Measurements from ENCODE around the gene EDN2.
A peak's percentile ranks its signal among the peaks of the same experiment; 100 is the strongest.

The EDN2 gene

DNA sequence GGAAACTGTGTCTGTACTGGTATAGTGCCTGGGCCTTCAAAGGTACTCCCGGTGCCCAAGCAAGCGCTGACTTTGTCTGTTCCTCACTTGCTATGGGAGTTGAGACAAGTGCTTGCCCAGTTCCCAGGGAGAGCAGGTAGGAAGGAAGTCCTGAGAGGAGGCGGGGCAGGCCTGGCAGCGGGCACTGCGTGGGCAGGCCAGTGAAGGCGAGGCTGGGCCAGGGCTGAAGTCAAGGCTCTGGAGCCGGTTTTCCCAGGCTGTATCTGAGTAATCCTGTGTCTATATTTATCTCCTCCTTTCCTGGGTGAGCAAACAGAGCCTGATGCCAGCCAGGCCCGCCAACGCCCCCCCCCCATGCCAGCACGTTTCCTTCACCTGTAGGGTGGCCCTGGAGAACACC lies 15.9 kb upstream of the EDN2 start:
- CTCF ChIA-PET = interaction anchor here (1.0 to 3.4 kb wide), 2 partner anchors 13 to 16 kb away, joined by 3 to 13 read pairs; no protein-coding TSS in a partner anchor
- H3K36me3 ChIP-seq (ENCODE audit: control insufficient read depth in 2 of 2, insufficient read depth in 1 of 2, low read length in 2 of 2) = no peaks in the 10 kb centered on the region
- H3K4me1 ChIP-seq (ENCODE audit: control insufficient read depth, insufficient read depth, low read length) = peaks cover 2% of the 10 kb centered on the region
- TF ChIP-seq ZFHX2 (tag by site-specific recombination; conservative IDR thresholded peaks at IDR 0.05) (0 out of 2 replicates have a peak, but pooled peaks have one; percentile 11), ZNF596 (tag by site-specific recombination; IDR thresholded peaks at IDR 0.05) (no peak), HOXD13 (CRISPR knock-in tag; IDR thresholded peaks at IDR 0.05; ENCODE audit: borderline replicate concordance) (no peak)
- POLR2A ChIA-PET = no interaction called here
- no peak overlapping the region for H3K27ac ChIP-seq (ENCODE audit: extremely low read depth, low read depth, low read length)
- H3K4me3 ChIP-seq (ENCODE audit: low read depth, low read length) = no peak overlapping the region
- H3K9me3 ChIP-seq (ENCODE audit: control insufficient read depth, insufficient read depth, low read depth, low read length) = no peaks in the 10 kb centered on the region

DNA sequence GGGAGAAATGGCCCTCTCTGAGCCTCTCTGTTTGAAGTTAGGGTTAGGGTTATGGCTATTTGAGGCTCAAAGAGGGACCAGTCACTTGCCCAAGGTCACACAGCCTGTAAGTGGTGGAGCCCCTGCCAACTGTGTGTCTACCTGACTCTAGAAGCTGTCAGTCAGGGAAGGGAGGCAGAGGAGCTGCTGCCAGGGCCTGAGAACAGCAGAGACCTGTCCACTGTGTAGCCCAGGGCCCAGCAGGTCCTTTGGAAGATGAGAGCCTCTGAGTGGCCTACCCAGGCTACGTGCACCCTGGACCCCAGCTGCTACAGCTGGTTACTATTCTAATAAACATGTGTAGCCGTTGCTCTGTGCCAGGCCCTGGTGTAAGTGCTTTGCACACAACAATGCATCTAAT lies 15.1 kb upstream of the EDN2 start:
- ChIA-PET POLR2A (no interaction called here), CTCF (interaction anchor here (0.9 to 3.4 kb wide), 5 partner anchors 13 to 54 kb away, joined by 3 to 13 read pairs (median 4); no protein-coding TSS in a partner anchor)
- Histone ChIP-seq H3K9me3 (ENCODE audit: control insufficient read depth, insufficient read depth, low read depth, low read length) (no peaks in the 10 kb centered on the region), H3K4me3 (ENCODE audit: low read depth, low read length) (no peak overlapping the region), H3K4me1 (ENCODE audit: control insufficient read depth, insufficient read depth, low read length) (peaks cover 2% of the 10 kb centered on the region), H3K27ac (ENCODE audit: extremely low read depth, low read depth, low read length) (no peak overlapping the region), H3K36me3 (ENCODE audit: control insufficient read depth in 2 of 2, insufficient read depth in 1 of 2, low read length in 2 of 2) (no peaks in the 10 kb centered on the region)
- no peak for TF ChIP-seq BCL11B (tag by site-specific recombination; IDR thresholded peaks at IDR 0.05; ENCODE audit: low read depth)
- TF ChIP-seq ZNF548 (tag by site-specific recombination; IDR thresholded peaks at IDR 0.05) = no peak
- TF ChIP-seq ZNF48 (tag by site-specific recombination; IDR thresholded peaks at IDR 0.05) = no peak
- TF ChIP-seq ZNF600 (tag by site-specific recombination; IDR thresholded peaks at IDR 0.05) = no peak
- no peak for TF ChIP-seq ZNF19 (tag by site-specific recombination; IDR thresholded peaks at IDR 0.05; ENCODE audit: low read depth)
- no peak for TF ChIP-seq ZNF843 (tag by site-specific recombination; IDR thresholded peaks at IDR 0.05)
- no peak for TF ChIP-seq ZNF561 (tag by site-specific recombination; IDR thresholded peaks at IDR 0.05; ENCODE audit: borderline replicate concordance)
- no peak for TF ChIP-seq ZNF792 (tag by site-specific recombination; IDR thresholded peaks at IDR 0.05)
- no peak for TF ChIP-seq ZNF138 (tag by site-specific recombination; IDR thresholded peaks at IDR 0.05; ENCODE audit: borderline replicate concordance)
- TF ChIP-seq ZNF654 (tag by site-specific recombination; IDR thresholded peaks at IDR 0.05; ENCODE audit: low read depth) = no peak
- TF ChIP-seq ZNF155 (tag by site-specific recombination; IDR thresholded peaks at IDR 0.05) = no peak
- no peak for TF ChIP-seq ZNF629 (tag by site-specific recombination; IDR thresholded peaks at IDR 0.05)
- TF ChIP-seq SALL2 (tag by site-specific recombination; IDR thresholded peaks at IDR 0.05; ENCODE audit: borderline replicate concordance) = no peak
- TF ChIP-seq, protein P1, sequence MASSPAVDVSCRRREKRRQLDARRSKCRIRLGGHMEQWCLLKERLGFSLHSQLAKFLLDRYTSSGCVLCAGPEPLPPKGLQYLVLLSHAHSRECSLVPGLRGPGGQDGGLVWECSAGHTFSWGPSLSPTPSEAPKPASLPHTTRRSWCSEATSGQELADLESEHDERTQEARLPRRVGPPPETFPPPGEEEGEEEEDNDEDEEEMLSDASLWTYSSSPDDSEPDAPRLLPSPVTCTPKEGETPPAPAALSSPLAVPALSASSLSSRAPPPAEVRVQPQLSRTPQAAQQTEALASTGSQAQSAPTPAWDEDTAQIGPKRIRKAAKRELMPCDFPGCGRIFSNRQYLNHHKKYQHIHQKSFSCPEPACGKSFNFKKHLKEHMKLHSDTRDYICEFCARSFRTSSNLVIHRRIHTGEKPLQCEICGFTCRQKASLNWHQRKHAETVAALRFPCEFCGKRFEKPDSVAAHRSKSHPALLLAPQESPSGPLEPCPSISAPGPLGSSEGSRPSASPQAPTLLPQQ (tag by site-specific recombination; IDR thresholded peaks at IDR 0.05) = no peak
- TF ChIP-seq ZBTB20 (tag by site-specific recombination; IDR thresholded peaks at IDR 0.05) = no peak
- TF ChIP-seq ZNF112 (tag by site-specific recombination; IDR thresholded peaks at IDR 0.05) = no peak
- TF ChIP-seq, protein P2, sequence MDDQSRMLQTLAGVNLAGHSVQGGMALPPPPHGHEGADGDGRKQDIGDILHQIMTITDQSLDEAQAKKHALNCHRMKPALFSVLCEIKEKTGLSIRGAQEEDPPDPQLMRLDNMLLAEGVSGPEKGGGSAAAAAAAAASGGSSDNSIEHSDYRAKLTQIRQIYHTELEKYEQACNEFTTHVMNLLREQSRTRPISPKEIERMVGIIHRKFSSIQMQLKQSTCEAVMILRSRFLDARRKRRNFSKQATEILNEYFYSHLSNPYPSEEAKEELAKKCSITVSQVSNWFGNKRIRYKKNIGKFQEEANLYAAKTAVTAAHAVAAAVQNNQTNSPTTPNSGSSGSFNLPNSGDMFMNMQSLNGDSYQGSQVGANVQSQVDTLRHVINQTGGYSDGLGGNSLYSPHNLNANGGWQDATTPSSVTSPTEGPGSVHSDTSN (CRISPR knock-in tag; IDR thresholded peaks at IDR 0.05) = no peak
- TF ChIP-seq ZNF221 (tag by site-specific recombination; IDR thresholded peaks at IDR 0.05; ENCODE audit: borderline replicate concordance) = no peak

DNA sequence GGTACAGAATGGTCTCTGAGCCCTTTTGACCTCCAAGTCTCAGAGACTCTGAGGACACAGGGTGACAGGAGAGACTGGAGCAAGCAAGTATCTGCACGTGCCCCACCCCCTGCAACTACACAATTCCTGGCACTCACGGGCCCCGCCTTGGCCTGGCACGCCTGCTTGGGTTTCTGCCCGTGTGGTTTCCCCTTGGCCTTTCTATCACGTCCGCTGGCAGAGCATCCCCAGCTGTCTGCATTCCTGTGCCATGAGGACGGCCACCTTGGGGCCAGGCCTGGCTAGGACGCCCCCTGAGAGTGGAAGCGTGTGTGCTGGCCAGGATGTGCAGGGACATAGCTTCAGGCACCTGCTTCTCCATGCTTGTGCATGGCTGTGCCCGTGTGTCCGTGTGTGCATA lies 14.3 kb upstream of the EDN2 start:
- CTCF ChIA-PET = interaction anchor here (1.0 to 3.4 kb wide), 4 partner anchors 16 to 197 kb away, joined by 3 to 13 read pairs (median 4); no protein-coding TSS in a partner anchor
- Histone ChIP-seq H3K9me3 (ENCODE audit: control insufficient read depth, insufficient read depth, low read depth, low read length) (no peaks in the 10 kb centered on the region), H3K36me3 (ENCODE audit: control insufficient read depth in 2 of 2, insufficient read depth in 1 of 2, low read length in 2 of 2) (no peaks in the 10 kb centered on the region), H3K4me1 (ENCODE audit: control insufficient read depth, insufficient read depth, low read length) (peaks cover 2% of the 10 kb centered on the region), H3K27ac (ENCODE audit: extremely low read depth, low read depth, low read length) (no peak overlapping the region), H3K4me3 (ENCODE audit: low read depth, low read length) (no peak overlapping the region)
- POLR2A ChIA-PET = no interaction called here
- TF ChIP-seq GLIS1 (tag by site-specific recombination; IDR thresholded peaks at IDR 0.05) (peak; percentile 33), ZNF747 (tag by site-specific recombination; IDR thresholded peaks at IDR 0.05) (no peak)

Measured in HEK293 (cell line).